OCI-LY1 (cell line): ENCODE measurements around the gene ZDHHC14.

Experiments
- H2AFZ ChIP-seq: fragments of 200-600 bp; sonication (generic), shearing (Covaris generic); 2 replicates; pipeline ENCODE4 v1.6.0; 2014; ENCODE audit warnings: antibody characterized with exemption, mild to moderate bottlenecking, low read length
- H3F3A ChIP-seq: fragments of 200-600 bp; sonication (generic), shearing (Covaris generic); 2 replicates; pipeline ENCODE4 v1.6.0; 2014; ENCODE audit warnings: mild to moderate bottlenecking, antibody characterized with exemption, low read length, moderate library complexity; ENCODE audit not compliant: insufficient read depth
- H3K27ac ChIP-seq: fragments of 200-600 bp; sonication (generic); 2 replicates; pipeline ENCODE4 v1.5.1; 2014; ENCODE audit warnings: low read length, mixed run types, mild to moderate bottlenecking, low read depth; ENCODE audit not compliant: poor library complexity, severe bottlenecking
- H3K27me3 ChIP-seq: fragments of 200-600 bp; sonication (generic); 2 replicates; pipeline ENCODE4 v1.6.0; 2014; ENCODE audit warnings: antibody characterized with exemption, mild to moderate bottlenecking, low read length, moderate library complexity; ENCODE audit not compliant: insufficient read depth
- H3K36me3 ChIP-seq: fragments of 200-600 bp; sonication (generic); 2 replicates; pipeline ENCODE4 v1.6.1; 2014; ENCODE audit warnings: mild to moderate bottlenecking, antibody characterized with exemption, low read length, moderate library complexity, mixed read lengths; ENCODE audit not compliant: insufficient read depth
- H3K4me1 ChIP-seq: fragments of 200-600 bp; sonication (generic); 2 replicates; pipeline ENCODE4 v1.5.1; 2014; ENCODE audit warnings: mild to moderate bottlenecking, low read length, moderate library complexity; ENCODE audit not compliant: insufficient read depth, severe bottlenecking
- H3K4me2 ChIP-seq: fragments of 200-600 bp; sonication (generic), shearing (Covaris generic); 2 replicates; pipeline ENCODE4 v1.6.1; 2014; ENCODE audit warnings: low read length
- H3K4me3 ChIP-seq: fragments of 200-600 bp; sonication (generic); 2 replicates; pipeline ENCODE4 v1.5.1; 2014; ENCODE audit warnings: low read length, low read depth, mild to moderate bottlenecking, mixed read lengths; ENCODE audit not compliant: poor library complexity, severe bottlenecking
- H3K79me2 ChIP-seq: fragments of 200-600 bp; shearing (Covaris generic); 2 replicates; pipeline ENCODE4 v1.6.1; 2016; ENCODE audit warnings: mixed run types, low read length, mixed read lengths; ENCODE audit not compliant: insufficient read depth
- H3K9ac ChIP-seq: fragments of 200-600 bp; sonication (generic), shearing (Covaris generic); 2 replicates; pipeline ENCODE4 v1.6.1; 2014; ENCODE audit warnings: mild to moderate bottlenecking, low read length, mixed read lengths
- H3K9me2 ChIP-seq: fragments of 200-600 bp; sonication (generic), shearing (Covaris generic); 2 replicates; pipeline ENCODE4 v1.6.1; 2014; ENCODE audit warnings: low read depth, mild to moderate bottlenecking, low read length, mixed read lengths
- H3K9me3 ChIP-seq: fragments of 200-600 bp; shearing (Covaris generic); 2 replicates; pipeline ENCODE4 v1.6.1; 2014; ENCODE audit warnings: low read length, mixed read lengths
- H4K20me1 ChIP-seq: fragments of 200-600 bp; sonication (generic), shearing (Covaris generic); 2 replicates; pipeline ENCODE4 v1.6.0; 2016; ENCODE audit warnings: mild to moderate bottlenecking, low read length; ENCODE audit not compliant: insufficient read depth
- CTCF ChIP-seq: fragments of 200-600 bp; sonication (generic), shearing (Covaris generic); IDR thresholded peaks from 2 replicates; pipeline ENCODE4 v1.5.1; 2017; ENCODE audit warnings: mild to moderate bottlenecking, antibody characterized with exemption, low read length, moderate library complexity, mixed read lengths
- EZH2 ChIP-seq: fragments of 200-600 bp; sonication (generic), shearing (Covaris generic); IDR thresholded peaks from 2 replicates; pipeline ENCODE4 v1.8.0; 2017; ENCODE audit warnings: borderline replicate concordance, mixed run types, mild to moderate bottlenecking, antibody characterized with exemption, low read length, moderate library complexity, mixed read lengths

The ZDHHC14 gene

DNA sequence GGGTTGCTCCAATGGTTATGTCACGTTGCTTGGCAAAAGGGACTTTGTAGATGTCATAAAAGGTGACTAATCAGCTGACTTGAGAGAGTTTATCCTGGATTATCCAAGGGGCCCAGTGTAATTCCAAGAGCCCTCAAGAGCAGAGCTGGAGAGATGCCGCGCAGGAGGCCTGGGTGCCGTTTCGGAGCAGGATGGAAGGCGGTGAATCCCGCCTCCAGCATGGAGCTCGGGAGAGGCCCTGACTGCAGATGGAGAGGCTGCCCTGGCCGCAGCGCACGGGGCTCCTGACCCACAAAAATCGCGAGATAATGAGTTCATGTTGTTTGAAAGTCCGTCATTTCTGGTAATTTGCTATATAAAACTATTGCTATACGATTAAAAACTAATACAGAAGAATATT lies 219.8 kb downstream of the ZDHHC14 start:
- no peaks in the 10 kb centered on the region for H3K9me2 ChIP-seq
- H2AFZ ChIP-seq: no peak overlapping the region
- TF ChIP-seq CTCF (no peak), EZH2 (no peak)
- H3K79me2 ChIP-seq: no peaks in the 10 kb centered on the region
- H3K9me3 ChIP-seq: no peaks in the 10 kb centered on the region
- H3K27me3 ChIP-seq: no peaks in the 10 kb centered on the region
- no peak overlapping the region for H3K9ac ChIP-seq
- no peaks in the 10 kb centered on the region for H3K4me1 ChIP-seq
- H3K27ac ChIP-seq: no peak overlapping the region
- no peaks in the 10 kb centered on the region for H3K36me3 ChIP-seq
- H3K4me2 ChIP-seq: no peak overlapping the region
- no peak overlapping the region for H3K4me3 ChIP-seq
- no peaks in the 10 kb centered on the region for H3F3A ChIP-seq
- no peaks in the 10 kb centered on the region for H4K20me1 ChIP-seq

- no peaks in the 10 kb centered on the region for H3K36me3 ChIP-seq
- TF ChIP-seq EZH2 (no peak), CTCF (no peak)
- H3K4me3 ChIP-seq: no peak overlapping the region
- H3K9me2 ChIP-seq: no peaks in the 10 kb centered on the region
- no peaks in the 10 kb centered on the region for H3K79me2 ChIP-seq
- H3K27me3 ChIP-seq: no peaks in the 10 kb centered on the region
- no peaks in the 10 kb centered on the region for H3K9me3 ChIP-seq
- H2AFZ ChIP-seq: no peak overlapping the region
- H4K20me1 ChIP-seq: no peaks in the 10 kb centered on the region
- no peak overlapping the region for H3K9ac ChIP-seq
- no peak overlapping the region for H3K27ac ChIP-seq
- no peaks in the 10 kb centered on the region for H3K4me1 ChIP-seq
- no peaks in the 10 kb centered on the region for H3F3A ChIP-seq
- H3K4me2 ChIP-seq: no peak overlapping the region
Observed at GRCh38 chr6:157602521-157603295, 221.7 kb downstream of the ZDHHC14 start.

- Histone ChIP-seq H3K4me3 (no peak overlapping the region), H3K9ac (no peak overlapping the region), H3K79me2 (no peaks in the 10 kb centered on the region)
Observed at GRCh38 chr6:157603314-157603940, 222.4 kb downstream of the ZDHHC14 start.

More at GRCh38 chr6:157603314-157603940, 222.4 kb downstream of the ZDHHC14 start:
- Histone ChIP-seq H3K9me3 (no peaks in the 10 kb centered on the region), H3K4me2 (no peak overlapping the region), H3K4me1 (no peaks in the 10 kb centered on the region), H2AFZ (no peak overlapping the region), H3F3A (no peaks in the 10 kb centered on the region), H3K9me2 (no peaks in the 10 kb centered on the region), H3K36me3 (no peaks in the 10 kb centered on the region), H3K27ac (no peak overlapping the region), H3K27me3 (no peaks in the 10 kb centered on the region; the same call in 1 of the 2 replicates), H4K20me1 (no peaks in the 10 kb centered on the region)
- TF ChIP-seq EZH2 (no peak), CTCF (no peak)
